K562 (cell line): ENCODE results near the gene COL6A1. TPM values are rescaled to one million over a fixed set of nuclear protein-coding genes. Genes with fewer than 3 reads are reported as not detected.

Source experiments
- ATAC-seq: fragments of 200-7000 bp; cut with Tn5 transposase; 3 replicates; pipeline ENCODE4 v1.9.1; 2020; ENCODE audit warnings: moderate library complexity
- BruUV-seq: library from RNA; stranded (reverse); fragments of 400-500 nt; replicated peaks from 2 replicates; lab custom pipeline; 2021; lab: Mats Ljungman, UMichigan
- CTCF ChIA-PET: fragments of 300-600 bp; formaldehyde crosslinking; extraction: SDS; loops from one replicate; lab custom pipeline; 2021; ENCODE audit warnings: low intra/inter-chr PET ratio; lab: Yijun Ruan, JAX
- POLR2A ChIA-PET: fragments of 300-600, 350-650 bp; sonication (Branson Sonifier 250); formaldehyde crosslinking; extraction: SDS; loops from one replicate; lab custom pipeline; 2021; ENCODE audit warnings: antibody characterized with exemption, inconsistent platforms; lab: Yijun Ruan, JAX
- DNase-seq, 4 experiments: peaks; one replicate each; pipeline versions ENCODE4 v3.0.0 to v3.0.0-alpha.2; 2011 to 2018; ENCODE audit warnings: low spot score in 3 of 4, mixed read lengths in 3 of 4; ENCODE audit errors: extremely low read depth in 1 of 4
- FAIRE-seq: peaks from 2 replicates; lab custom pipeline; 2011; peaks lifted over from hg19 to GRCh38; lab: Jason Lieb, UNC
- H2AFZ ChIP-seq: 2 replicates; pipeline ENCODE4 v1.6.0; 2011; ENCODE audit warnings: low read depth, low read length, control low read depth, inconsistent platforms
- H3K27ac ChIP-seq: fragments of 200-600 bp; 3 replicates; pipeline ENCODE4 v1.8.0; 2011; ENCODE audit warnings: low read depth, mild to moderate bottlenecking, control low read depth, inconsistent platforms, low read length, moderate library complexity, mixed read lengths; ENCODE audit errors: extremely low read depth
- H3K27me3 ChIP-seq, 2 experiments: fragments of 300-600 bp in 1 of 2; 2 replicates in 1 of 2; 3 replicates in 1 of 2; pipeline versions ENCODE4 v1.6.0 to v1.8.0; 2011; ENCODE audit warnings: inconsistent platforms in 2 of 2, low read length in 2 of 2, mild to moderate bottlenecking in 1 of 2, mixed read lengths in 1 of 2, moderate library complexity in 1 of 2; ENCODE audit not compliant: control insufficient read depth in 2 of 2, insufficient read depth in 2 of 2
- H3K36me3 ChIP-seq: fragments of 300-600 bp; 3 replicates; pipeline ENCODE4 v1.8.0; 2011; ENCODE audit warnings: mild to moderate bottlenecking, low read length, inconsistent platforms; ENCODE audit not compliant: control insufficient read depth, insufficient read depth
- H3K4me1 ChIP-seq, 2 experiments: fragments of 200-600 bp in 1 of 2; replicated peaks in 1 of 2; 2 replicates in 1 of 2; 3 replicates in 1 of 2; pipeline versions ENCODE4 v1.5.1 to v1.8.0; 2011; ENCODE audit warnings: inconsistent platforms in 2 of 2, low read length in 2 of 2, mild to moderate bottlenecking in 1 of 2, mixed read lengths in 1 of 2, moderate library complexity in 1 of 2; ENCODE audit not compliant: control insufficient read depth in 2 of 2, insufficient read depth in 2 of 2
- H3K4me2 ChIP-seq: 2 replicates; pipeline ENCODE4 v1.6.1; 2011; ENCODE audit warnings: low read length, control low read depth, inconsistent platforms, mixed read lengths; ENCODE audit not compliant: insufficient read depth
- H3K4me3 ChIP-seq: fragments of 200-600 bp; sonication (generic), shearing (Covaris generic); 2 replicates; pipeline ENCODE4 v1.5.1; 2016; ENCODE audit warnings: control low read depth, inconsistent platforms
- H3K79me2 ChIP-seq: fragments of 200-600 bp; 3 replicates; pipeline ENCODE4 v1.8.0; 2011; ENCODE audit warnings: low read length, inconsistent platforms; ENCODE audit not compliant: control insufficient read depth, insufficient read depth
- H3K9ac ChIP-seq, 2 experiments: 2 replicates each; pipeline versions ENCODE4 v1.6.0 to v1.6.1; 2011; ENCODE audit warnings: low read depth in 2 of 2, low read length in 2 of 2, control low read depth in 1 of 2, inconsistent platforms in 1 of 2, mild to moderate bottlenecking in 1 of 2, mixed read lengths in 1 of 2; ENCODE audit not compliant: insufficient read depth in 1 of 2
- H3K9me1 ChIP-seq: one replicate; pipeline ENCODE4 v1.6.0; 2011; ENCODE audit warnings: inconsistent platforms, mild to moderate bottlenecking, low read length, moderate library complexity; ENCODE audit not compliant: control insufficient read depth, insufficient read depth
- H3K9me3 ChIP-seq: replicated peaks from 2 replicates; pipeline ENCODE4 v1.5.1; 2011; ENCODE audit warnings: low read depth, low read length, inconsistent platforms; ENCODE audit not compliant: control insufficient read depth, insufficient read depth
- H4K20me1 ChIP-seq: replicated peaks from 2 replicates; pipeline ENCODE4 v1.6.1; 2011; ENCODE audit warnings: low read length, inconsistent platforms, mixed read lengths; ENCODE audit not compliant: control insufficient read depth, insufficient read depth
- MED1 ChIP-seq: sonication (generic); formaldehyde crosslinking; IDR thresholded peaks from 2 replicates; pipeline ENCODE4 v1.8.1; 2023; ENCODE audit warnings: missing genetic modification reagents, borderline replicate concordance
- RBM17 ChIP-seq: fragments of 200-400 bp; formaldehyde crosslinking; IDR thresholded peaks from 2 replicates; pipeline ENCODE4 v1.6.1; 2017; ENCODE audit warnings: low read depth, mild to moderate bottlenecking, low read length, borderline replicate concordance
- WGBS: fragments of 100-300 bp; shearing (Covaris generic); methylation state at CpG from one replicate; pipeline ENCODE4 v1.1.6; 2016; ENCODE audit warnings: low coverage, mixed read lengths; ENCODE audit not compliant: insufficient coverage; ENCODE audit errors: missing lambda C conversion rate; 5-methylcytosine and 5-hydroxymethylcytosine counted together
- in situ Hi-C: fragments of 300-500 bp; cut with MboI; formaldehyde crosslinking; loops from 4 replicates; pipeline ENCODE4 v1.15.0; 2018; ENCODE audit warnings: inconsistent platforms, mixed read lengths
- intact Hi-C: fragments of 100-400 bp; cut with micrococcal nuclease; formaldehyde crosslinking; loops from 2 replicates; pipeline ENCODE4 v1.14.2; 2022
- polyA plus RNA-seq, 8 experiments: library from polyadenylated mRNA; depleted of rRNA in 4 of 8; stranded (reverse) in 5 of 8; unstranded in 3 of 8; fragments of >200 nt; fragmentation: Nextera tagmentation in 2 of 8; fragmentation: Illumina TruSeq in 1 of 8; extraction: Ambion mirVana in 2 of 8; extraction: Trizol in 1 of 8; gene quantifications; 2 replicates each; pipeline versions ENCODE4 v1.2.1 to v1.2.3, GENCODE V29; 2011 to 2014; ENCODE audit warnings: inconsistent platforms in 1 of 8, missing spikeins in 1 of 8
- total RNA-seq, 7 experiments: library from RNA; depleted of rRNA in 6 of 7; stranded (reverse); fragments of >200 nt in 6 of 7; fragmentation: Illumina TruSeq in 2 of 7; extraction: Trizol in 2 of 7; gene quantifications; 2 replicates each; pipeline versions ENCODE4 v1.2.1 to v1.2.3, GENCODE V29; 2011 to 2021; ENCODE audit warnings: low replicate concordance in 1 of 7
- TF ChIP-seq, protein P1 (sequence below): fragments of 200-800 bp; sonication (Bioruptor generic); IDR thresholded peaks from 2 replicates; pipeline ENCODE4 v1.6.1; 2017; ENCODE audit warnings: missing genetic modification characterization, missing compliant biosample characterization

Gene COL6A1
- total and polyA plus RNA-seq, 9 of the 15 experiments (the other 6 are each of a cell fraction or from before 2014, with no cell fraction given) = 0.07 to 1.3 (median 0.14) TPM; not detected in 3

DNA sequence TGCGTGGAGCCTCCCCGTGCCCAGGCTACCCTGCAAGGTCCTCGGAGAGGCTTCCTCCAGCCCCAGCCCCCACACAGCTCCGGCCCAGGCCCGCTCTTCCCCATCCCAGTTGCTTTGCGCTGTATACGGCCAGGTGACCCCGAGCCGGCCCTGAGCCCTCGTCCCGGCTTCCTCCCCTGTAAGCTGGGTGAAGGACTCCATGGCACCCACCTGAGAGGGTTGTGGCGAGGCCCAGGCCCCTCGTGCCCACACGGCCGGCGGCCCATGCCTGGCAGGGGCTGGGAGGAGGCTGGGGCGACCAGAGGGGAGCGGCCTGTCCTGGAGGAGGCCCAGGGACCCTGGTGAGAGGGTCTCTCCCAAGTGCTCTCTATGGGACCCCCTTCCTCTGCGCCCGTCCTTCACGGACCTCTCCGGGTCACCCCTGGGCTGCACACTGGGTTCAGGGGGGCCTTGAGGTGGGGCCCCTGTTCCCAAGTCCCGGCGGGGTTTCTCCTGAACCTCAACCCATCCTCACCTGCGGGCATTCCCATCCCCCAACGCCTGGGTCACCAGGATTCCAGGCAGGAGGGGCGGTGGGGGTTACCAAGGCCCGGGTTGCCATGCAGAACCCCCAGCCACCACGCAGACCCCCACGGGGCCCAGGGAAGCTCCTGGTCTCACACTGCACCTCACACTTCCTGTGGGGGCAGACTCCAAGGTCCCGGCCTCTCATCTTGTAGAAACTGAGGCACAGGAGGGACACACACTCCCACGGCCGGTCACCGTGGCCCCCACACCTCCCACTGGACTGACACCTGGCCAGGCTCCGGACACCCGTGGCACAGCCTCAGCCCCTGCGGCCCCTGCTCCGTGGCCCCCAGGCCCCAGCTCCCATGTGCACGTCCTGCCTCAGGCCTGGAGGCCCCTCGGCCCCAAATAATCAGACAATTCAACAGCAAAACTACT lies 25.2 kb downstream of the COL6A1 start (continued):
- TF ChIP-seq, protein P1, sequence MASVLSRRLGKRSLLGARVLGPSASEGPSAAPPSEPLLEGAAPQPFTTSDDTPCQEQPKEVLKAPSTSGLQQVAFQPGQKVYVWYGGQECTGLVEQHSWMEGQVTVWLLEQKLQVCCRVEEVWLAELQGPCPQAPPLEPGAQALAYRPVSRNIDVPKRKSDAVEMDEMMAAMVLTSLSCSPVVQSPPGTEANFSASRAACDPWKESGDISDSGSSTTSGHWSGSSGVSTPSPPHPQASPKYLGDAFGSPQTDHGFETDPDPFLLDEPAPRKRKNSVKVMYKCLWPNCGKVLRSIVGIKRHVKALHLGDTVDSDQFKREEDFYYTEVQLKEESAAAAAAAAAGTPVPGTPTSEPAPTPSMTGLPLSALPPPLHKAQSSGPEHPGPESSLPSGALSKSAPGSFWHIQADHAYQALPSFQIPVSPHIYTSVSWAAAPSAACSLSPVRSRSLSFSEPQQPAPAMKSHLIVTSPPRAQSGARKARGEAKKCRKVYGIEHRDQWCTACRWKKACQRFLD = no peak

DNA sequence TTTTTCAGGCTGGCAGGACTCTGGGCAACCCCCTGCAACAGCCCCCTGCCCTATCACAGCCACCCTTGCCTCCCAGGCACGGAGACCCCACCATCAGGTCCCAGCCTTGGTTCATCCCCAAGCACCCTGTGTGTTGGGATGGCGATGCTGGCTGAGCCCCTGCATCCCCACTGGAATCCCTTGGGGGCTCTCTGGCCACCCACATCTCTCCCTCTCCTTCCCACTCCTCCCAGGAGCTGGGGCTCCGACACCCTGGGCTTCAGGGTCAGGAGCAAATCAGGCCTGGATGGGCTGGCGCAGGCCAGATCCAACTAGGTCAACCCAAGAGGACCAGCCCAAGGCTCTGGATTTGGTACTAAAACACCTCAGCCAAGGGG lies 25.9 kb downstream of the COL6A1 start:
- no peak for DNase-seq
- no peaks in the 10 kb centered on the region; the same call in 1 of the 2 replicates for H3K9me3 ChIP-seq
- no peaks in the 10 kb centered on the region for H4K20me1 ChIP-seq
- H3K9me1 ChIP-seq = no peaks in the 10 kb centered on the region
- no peak overlapping the region for H3K4me3 ChIP-seq
- H3K4me1 ChIP-seq = peaks cover 0 to 26% of the 10 kb centered on the region in 2 experiments; a peak in 1 of 5 replicates
- intact Hi-C loops (no loop called here), in situ Hi-C loops (no loop called here)
- CTCF ChIA-PET = no interaction called here
- no peaks in the 10 kb centered on the region for H3K79me2 ChIP-seq
- 4% methylated on average over 3 of the region's 4 CpGs for WGBS
- no TSS peak for BruUV-seq
- FAIRE-seq = no peak
- no peak overlapping the region for H2AFZ ChIP-seq
- no peak for ATAC-seq
- POLR2A ChIA-PET = no interaction called here
- H3K27ac ChIP-seq = no peak overlapping the region
- H3K4me2 ChIP-seq = no peak overlapping the region
- peaks cover 0 to 41% of the 10 kb centered on the region in 2 experiments; a peak in 2 of 5 replicates for H3K27me3 ChIP-seq
- no peaks in the 10 kb centered on the region for H3K36me3 ChIP-seq
- TF ChIP-seq MED1 (CRISPR knock-in tag) (no peak), RBM17 (no peak)
- H3K9ac ChIP-seq = no peak overlapping the region
